Glutamatergic neuron (in vitro differentiated cells): ENCODE measurements around the gene TRAF6. TPM values are rescaled to one million over a fixed set of nuclear protein-coding genes. Genes with fewer than 3 reads are reported as not detected.

Source experiments
- DNase-seq: peaks from one replicate; pipeline ENCODE4 v3.0.0; 2022
- H3K27ac Mint-ChIP-seq: one replicate; pipeline ENCODE4 v1.8.0; 2020; ENCODE audit warnings: mild to moderate bottlenecking, mixed read lengths, inconsistent platforms; ENCODE audit not compliant: unreplicated experiment
- H3K27me3 Mint-ChIP-seq: one replicate; pipeline ENCODE4 v1.8.0; 2020; ENCODE audit warnings: mild to moderate bottlenecking, moderate library complexity, mixed read lengths, inconsistent platforms; ENCODE audit not compliant: unreplicated experiment
- H3K36me3 Mint-ChIP-seq: one replicate; pipeline ENCODE4 v1.8.0; 2020; ENCODE audit warnings: mild to moderate bottlenecking, mixed read lengths, inconsistent platforms; ENCODE audit not compliant: unreplicated experiment
- H3K4me1 Mint-ChIP-seq: one replicate; pipeline ENCODE4 v1.8.0; 2020; ENCODE audit warnings: mild to moderate bottlenecking, low read depth, mixed read lengths, inconsistent platforms; ENCODE audit not compliant: unreplicated experiment
- H3K4me3 Mint-ChIP-seq: one replicate; pipeline ENCODE4 v1.8.0; 2020; ENCODE audit warnings: mild to moderate bottlenecking, mixed read lengths, inconsistent platforms; ENCODE audit not compliant: unreplicated experiment
- H3K9me3 Mint-ChIP-seq: one replicate; pipeline ENCODE4 v1.8.0; 2020; ENCODE audit warnings: mild to moderate bottlenecking, moderate library complexity, mixed read lengths, inconsistent platforms; ENCODE audit not compliant: unreplicated experiment
- total RNA-seq: library from RNA; stranded (reverse); fragmentation: NEBNext Ultra II Directional; extraction: Animal tissue kit (Norgen Biotek cat#: 25700); gene quantifications from one replicate; pipeline ENCODE4 v1.2.1, GENCODE V29; 2021; ENCODE audit not compliant: unreplicated experiment
- TF ChIP-seq, protein P1 (sequence below): fragments of 200-600 bp; sonication (generic); IDR thresholded peaks from one replicate; pipeline ENCODE4 v1.5.0; 2021; ENCODE audit not compliant: partially characterized antibody, unreplicated experiment

TRAF6 gene
- total RNA-seq, 1 donor from 2014 or later: 12.3 TPM

GRCh38 chr11:36507824-36508489 is 2.1 kb downstream of the TRAF6 start:
- peaks cover 4% of the 10 kb centered on the region for H3K9me3 Mint-ChIP-seq
- no peak for DNase-seq
- TF ChIP-seq, protein P1, sequence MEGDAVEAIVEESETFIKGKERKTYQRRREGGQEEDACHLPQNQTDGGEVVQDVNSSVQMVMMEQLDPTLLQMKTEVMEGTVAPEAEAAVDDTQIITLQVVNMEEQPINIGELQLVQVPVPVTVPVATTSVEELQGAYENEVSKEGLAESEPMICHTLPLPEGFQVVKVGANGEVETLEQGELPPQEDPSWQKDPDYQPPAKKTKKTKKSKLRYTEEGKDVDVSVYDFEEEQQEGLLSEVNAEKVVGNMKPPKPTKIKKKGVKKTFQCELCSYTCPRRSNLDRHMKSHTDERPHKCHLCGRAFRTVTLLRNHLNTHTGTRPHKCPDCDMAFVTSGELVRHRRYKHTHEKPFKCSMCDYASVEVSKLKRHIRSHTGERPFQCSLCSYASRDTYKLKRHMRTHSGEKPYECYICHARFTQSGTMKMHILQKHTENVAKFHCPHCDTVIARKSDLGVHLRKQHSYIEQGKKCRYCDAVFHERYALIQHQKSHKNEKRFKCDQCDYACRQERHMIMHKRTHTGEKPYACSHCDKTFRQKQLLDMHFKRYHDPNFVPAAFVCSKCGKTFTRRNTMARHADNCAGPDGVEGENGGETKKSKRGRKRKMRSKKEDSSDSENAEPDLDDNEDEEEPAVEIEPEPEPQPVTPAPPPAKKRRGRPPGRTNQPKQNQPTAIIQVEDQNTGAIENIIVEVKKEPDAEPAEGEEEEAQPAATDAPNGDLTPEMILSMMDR: no peak
- no peak overlapping the region for H3K27ac Mint-ChIP-seq
- H3K27me3 Mint-ChIP-seq: no peaks in the 10 kb centered on the region
- H3K4me3 Mint-ChIP-seq: peak overlapping the region; percentile 96
- peaks cover 6% of the 10 kb centered on the region for H3K4me1 Mint-ChIP-seq
- peaks cover 3% of the 10 kb centered on the region for H3K36me3 Mint-ChIP-seq

- H3K4me3 Mint-ChIP-seq: no peak overlapping the region
- H3K27me3 Mint-ChIP-seq: no peaks in the 10 kb centered on the region
- H3K36me3 Mint-ChIP-seq: peaks cover 3% of the 10 kb centered on the region
- peaks cover 1% of the 10 kb centered on the region for H3K9me3 Mint-ChIP-seq
- TF ChIP-seq, protein P1: no peak
- DNase-seq: no peak
- H3K27ac Mint-ChIP-seq: peak overlapping the region; percentile 34
- peaks cover 16% of the 10 kb centered on the region for H3K4me1 Mint-ChIP-seq
These were observed 8.8 kb downstream of the TRAF6 start for GRCh38 chr11:36501236-36501635.

DNA sequence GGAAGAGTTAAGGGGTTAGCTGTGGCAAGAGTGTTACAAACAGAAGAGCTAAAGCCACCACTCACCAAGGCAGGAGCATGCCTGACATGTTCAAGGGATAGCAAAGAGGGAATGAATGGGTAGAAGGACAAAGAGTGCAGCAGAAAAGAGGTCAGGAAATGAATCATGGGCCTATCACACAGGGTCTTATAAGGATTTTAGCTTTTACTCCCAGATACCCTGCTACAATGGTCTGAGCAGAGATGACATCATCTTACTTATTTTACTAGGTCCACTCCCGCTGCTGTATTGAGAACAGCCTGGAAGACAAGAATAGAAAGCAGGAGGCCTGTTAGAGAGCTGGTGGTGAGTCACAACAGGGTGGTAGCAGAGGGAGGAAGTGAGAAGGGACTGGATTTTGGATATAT is 9.8 kb downstream of the TRAF6 start:
- peaks cover 1% of the 10 kb centered on the region for H3K9me3 Mint-ChIP-seq
- peaks cover 11% of the 10 kb centered on the region for H3K4me1 Mint-ChIP-seq
- TF ChIP-seq, protein P1: no peak
- H3K27me3 Mint-ChIP-seq: no peaks in the 10 kb centered on the region
- H3K27ac Mint-ChIP-seq: peak overlapping the region; percentile 85
- H3K4me3 Mint-ChIP-seq: no peak overlapping the region
- peaks cover 2% of the 10 kb centered on the region for H3K36me3 Mint-ChIP-seq
- DNase-seq: no peak

DNA sequence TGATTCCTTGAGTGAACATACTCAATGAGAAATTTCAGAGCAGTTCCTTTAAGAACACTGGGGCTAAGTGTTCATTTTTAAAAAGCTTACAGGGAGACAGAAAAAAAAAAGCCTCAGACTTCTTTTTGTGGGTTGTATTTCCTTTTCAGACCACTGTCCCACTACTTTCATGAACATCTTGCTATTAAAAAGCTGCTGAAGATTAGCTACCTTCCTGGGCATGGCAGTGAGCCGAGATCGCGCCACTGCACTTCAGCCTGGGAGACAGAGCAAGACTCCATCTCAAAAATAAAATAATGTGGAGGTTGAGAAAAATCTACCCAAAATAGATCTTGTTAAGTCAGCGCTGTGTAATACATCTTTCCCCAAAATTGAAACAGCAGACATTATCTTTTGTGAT is 10.8 kb downstream of the TRAF6 start:
- Mint-ChIP-seq H3K9me3 (peaks cover 1% of the 10 kb centered on the region), H3K4me3 (no peak overlapping the region), H3K27me3 (no peaks in the 10 kb centered on the region), H3K4me1 (peaks cover 9% of the 10 kb centered on the region), H3K36me3 (no peaks in the 10 kb centered on the region), H3K27ac (no peak overlapping the region)
- no peak for DNase-seq
- TF ChIP-seq, protein P1: no peak

GRCh38 chr11:36498721-36499120 is 11.4 kb downstream of the TRAF6 start:
- no peak overlapping the region for H3K27ac Mint-ChIP-seq
- no peaks in the 10 kb centered on the region for H3K27me3 Mint-ChIP-seq
- TF ChIP-seq, protein P1: no peak
- H3K4me3 Mint-ChIP-seq: no peak overlapping the region
- DNase-seq: no peak
- peaks cover 9% of the 10 kb centered on the region for H3K4me1 Mint-ChIP-seq
- peaks cover 1% of the 10 kb centered on the region for H3K9me3 Mint-ChIP-seq
- no peaks in the 10 kb centered on the region for H3K36me3 Mint-ChIP-seq
